ENCODE measurements around the gene HTR2B. TPM values are rescaled to one million over a fixed set of nuclear protein-coding genes. Genes with fewer than 3 reads are reported as not detected.
A peak's percentile ranks its signal among the peaks of the same experiment; 100 is the strongest.
"Not testable (repeated sequence)": the region's sequence is repeated elsewhere in the genome, so short reads cannot be mapped to it uniquely, and the experiment has no call there.

HTR2B gene
- total RNA-seq, 1 experiment from 2014 or later = not detected

GRCh38 chr2:231100321-231100720 lies 24.5 kb downstream of the HTR2B start:
- not testable (repeated sequence) for DNase-seq (ENCODE audit: extremely low read depth, low read depth)

GRCh38 chr2:231099918-231100317 lies 24.9 kb downstream of the HTR2B start:
- no peak for DNase-seq (ENCODE audit: extremely low read depth, low read depth)

GRCh38 chr2:231094736-231095346 lies 30.0 kb downstream of the HTR2B start:
- DNase-seq (ENCODE audit: extremely low read depth, low read depth) = no peak

GRCh38 chr2:231093933-231094332 lies 30.9 kb downstream of the HTR2B start:
- no peak for DNase-seq (ENCODE audit: extremely low read depth, low read depth)

DNA sequence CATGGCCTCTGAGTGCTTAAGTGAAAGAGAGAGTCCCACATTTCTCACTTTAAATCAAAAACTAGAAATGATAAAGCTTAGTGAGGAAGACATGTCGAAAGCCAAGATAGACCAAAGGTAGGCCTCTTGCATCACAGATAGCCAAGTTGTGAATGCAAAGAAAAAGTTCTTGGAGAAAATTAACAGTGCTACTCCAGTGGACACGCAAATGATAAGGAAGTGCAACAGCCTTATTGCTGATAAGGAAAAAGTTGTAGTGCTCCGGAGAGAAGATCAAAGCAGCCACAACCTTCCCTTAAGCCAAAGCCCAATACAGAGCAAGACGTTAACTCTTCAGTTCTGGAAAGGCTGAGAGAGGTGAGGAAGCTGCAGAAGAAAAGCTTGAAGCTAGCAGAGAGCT lies 36.1 kb downstream of the HTR2B start:
- DNase-seq (ENCODE audit: extremely low read depth, low read depth) = no peak

- no peak for DNase-seq (ENCODE audit: extremely low read depth, low read depth)
Measured at GRCh38 chr2:231084565-231084964, 40.3 kb downstream of the HTR2B start.

DNA sequence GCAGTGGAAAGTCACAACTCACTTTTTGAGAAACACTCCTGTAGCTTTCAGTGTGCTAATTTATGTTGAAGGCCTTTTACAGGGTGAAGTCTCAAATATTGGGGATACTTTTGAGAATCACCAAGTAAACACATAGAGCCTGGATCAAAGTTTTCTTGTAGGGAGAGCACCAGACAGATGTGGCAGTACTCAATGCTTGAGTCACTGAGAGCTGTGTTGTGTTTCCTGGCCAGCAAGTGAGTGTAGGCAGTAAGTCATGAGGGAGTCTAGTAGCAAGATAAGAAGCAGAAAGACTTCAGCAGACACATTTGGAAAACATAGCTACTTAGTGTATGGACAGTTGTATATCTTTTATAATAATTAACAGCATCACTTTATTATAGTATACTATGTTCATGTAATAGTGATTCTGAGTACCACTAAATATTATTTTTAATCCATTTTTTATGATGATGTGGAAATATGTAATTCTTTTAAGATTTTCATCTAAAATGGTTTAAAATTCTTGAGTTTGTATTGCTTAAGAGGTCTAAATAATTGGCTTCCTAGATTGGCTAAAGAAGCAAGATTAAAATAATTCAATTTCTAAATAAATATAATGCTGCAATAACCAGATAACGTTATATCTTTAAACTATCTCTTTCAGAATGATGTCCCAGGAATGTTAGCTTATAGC lies 55.3 kb downstream of the HTR2B start:
- DNase-seq (ENCODE audit: extremely low read depth, low read depth) = no peak

DNA sequence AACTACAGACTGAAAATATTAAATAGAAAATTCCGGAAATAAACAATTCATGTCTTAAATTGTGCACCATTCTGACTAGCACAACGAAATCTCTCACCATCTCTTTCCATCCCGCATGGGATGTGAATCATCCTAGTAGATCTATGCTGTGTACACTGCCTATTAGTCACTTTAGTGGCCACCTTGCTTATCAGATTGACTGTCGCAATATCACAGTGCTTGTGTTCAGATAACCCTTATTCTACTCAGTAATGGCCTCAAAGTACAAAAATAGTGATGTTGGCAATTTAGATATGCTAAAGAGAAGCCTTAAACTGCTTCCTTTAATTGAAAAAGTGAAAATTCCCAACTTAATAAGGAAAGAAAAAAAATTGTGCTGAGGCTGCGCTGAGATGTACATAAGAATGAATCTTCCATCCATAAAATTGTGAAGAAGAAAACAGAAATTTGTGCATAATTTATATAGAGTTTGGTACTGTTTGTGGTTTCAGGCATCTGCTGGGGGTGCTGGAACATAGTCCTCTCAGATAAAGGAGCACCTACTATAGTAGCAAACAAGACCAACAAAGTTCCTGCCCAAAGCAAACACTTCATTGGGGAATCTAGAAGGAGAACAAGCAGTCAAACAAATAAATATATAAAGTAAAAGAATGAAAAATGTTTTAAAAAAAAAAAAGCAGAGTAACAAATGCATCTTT lies 56.2 kb downstream of the HTR2B start:
- DNase-seq (ENCODE audit: extremely low read depth, low read depth) = peak; percentile 36

GRCh38 chr2:231067531-231067930 lies 57.3 kb downstream of the HTR2B start:
- not testable (repeated sequence) for DNase-seq (ENCODE audit: extremely low read depth, low read depth)

DNA sequence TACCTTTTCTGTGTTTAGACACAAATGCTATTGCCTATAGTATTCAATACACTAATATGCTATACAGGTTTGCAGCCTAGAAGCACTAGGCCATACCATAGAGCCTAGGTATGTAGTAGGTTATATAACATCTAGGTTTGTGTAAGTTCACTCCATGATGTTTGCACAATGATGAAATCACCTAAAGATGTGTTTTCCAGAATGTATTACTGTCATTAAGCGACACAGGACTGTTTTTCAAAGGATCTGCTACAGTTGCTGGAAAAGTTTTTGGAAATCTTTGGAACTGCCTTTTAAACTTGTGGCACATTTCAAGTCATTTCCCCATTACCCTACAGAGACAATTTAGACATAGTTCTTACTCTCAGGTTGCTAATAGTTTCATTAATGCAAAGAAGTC lies 58.9 kb downstream of the HTR2B start:
- no peak for DNase-seq (ENCODE audit: extremely low read depth, low read depth)

DNA sequence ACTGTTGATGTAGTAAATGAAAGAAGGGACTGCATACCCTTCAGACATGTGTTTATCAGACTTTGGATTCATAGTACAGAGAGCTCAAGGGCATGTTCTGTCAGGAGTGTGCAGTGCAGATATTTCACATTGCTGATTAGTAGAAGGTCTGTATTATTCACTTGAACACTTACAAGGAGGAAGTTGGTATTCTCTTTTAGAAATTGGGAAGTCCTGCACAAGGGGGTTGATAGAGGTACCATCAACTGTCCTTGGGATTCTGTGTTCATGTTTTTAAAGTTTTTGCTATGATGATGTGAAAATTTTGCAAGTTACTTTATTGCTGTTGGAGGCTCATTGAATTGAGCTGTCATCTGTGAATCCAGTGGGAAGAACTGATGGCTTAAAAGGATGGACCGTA lies 61.5 kb downstream of the HTR2B start:
- DNase-seq (ENCODE audit: extremely low read depth, low read depth) = no peak

GRCh38 chr2:231062776-231063175 lies 62.1 kb downstream of the HTR2B start:
- no peak for DNase-seq (ENCODE audit: extremely low read depth, low read depth)

DNA sequence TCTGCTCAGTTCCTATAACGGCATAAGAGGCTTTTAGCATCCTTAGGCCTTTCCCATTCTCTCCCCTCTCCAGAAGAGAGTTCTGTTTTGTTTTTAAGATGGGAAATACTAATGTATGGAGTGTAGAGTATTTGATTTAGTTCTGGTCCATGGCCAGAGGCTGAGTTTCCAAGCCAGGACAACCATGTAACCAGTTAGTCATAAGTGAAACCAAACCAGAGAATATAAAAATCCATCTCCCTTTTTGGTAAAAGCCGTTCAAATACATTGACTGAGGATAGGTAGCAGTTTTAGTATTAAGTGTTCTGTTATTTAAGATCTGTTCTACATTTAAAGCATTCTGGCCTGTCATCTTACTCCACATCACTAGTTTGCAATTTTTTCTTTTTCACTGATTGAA lies 65.1 kb downstream of the HTR2B start:
- no peak for DNase-seq (ENCODE audit: extremely low read depth, low read depth)

- no peak for DNase-seq (ENCODE audit: extremely low read depth, low read depth)
Measured at GRCh38 chr2:231058761-231059550, 65.9 kb downstream of the HTR2B start.

Small RNA genes lying within 50 kb of the gene (small RNA-seq; reads per million reads assigned to genes)
- 0 reads per million in 2 experiments for gene RNU1-93P

Other genes starting within 250 kb of the HTR2B start
- 0.07 TPM in 1 of 2 replicates, not detected in the other for gene GPR55, start 199.8 kb downstream of the HTR2B start, total RNA-seq (2014; rRNA removed; shearing (Covaris generic))
- gene SPATA3, start 128.9 kb downstream of the HTR2B start, total RNA-seq (2014; rRNA removed; shearing (Covaris generic)) = not detected in 2 replicates
- 1.1 and 2.0 TPM in 2 replicates for gene C2orf72, start 87.5 kb downstream of the HTR2B start, total RNA-seq (2014; rRNA removed; shearing (Covaris generic))
- gene PSMD1, start 68.2 kb downstream of the HTR2B start, total RNA-seq (2014; rRNA removed; shearing (Covaris generic)) = 78.2 and 92.7 TPM in 2 replicates
- 8.9 TPM in 2 replicates for gene ARMC9, start 73.6 kb upstream of the HTR2B start, total RNA-seq (2014; rRNA removed; shearing (Covaris generic))

Measured in NCI-H460 (cell line).